Measurements from ENCODE around the gene HERPUD2. TPM values are rescaled to one million over a fixed set of nuclear protein-coding genes. Genes with fewer than 3 reads are reported as not detected.
"Not testable (repeated sequence)": the region's sequence is repeated elsewhere in the genome, so short reads cannot be mapped to it uniquely, and the experiment has no call there.

HERPUD2 gene
- total RNA-seq, 1 experiment from 2014 or later: 28.6 TPM

DNA sequence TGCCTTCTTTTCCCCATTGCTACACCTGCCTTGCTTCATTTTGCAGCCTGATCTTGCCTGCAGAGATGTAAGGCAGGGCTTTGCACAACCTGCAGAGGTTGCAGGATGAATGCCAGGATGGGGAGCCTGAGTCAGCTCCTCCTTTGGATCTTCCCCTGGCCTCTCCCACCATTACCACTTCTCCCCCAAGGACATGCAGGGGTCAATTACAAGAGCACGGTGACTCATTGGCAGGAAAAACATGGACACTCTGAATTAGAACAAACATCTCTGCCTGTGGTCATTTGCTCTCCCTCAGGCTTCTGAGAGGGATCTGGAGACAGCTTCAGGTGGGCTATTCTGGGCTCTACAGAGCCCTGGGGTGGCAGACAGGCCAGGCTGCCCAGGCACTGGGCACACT, 89.2 kb downstream of the HERPUD2 start:
- peak; percentile 88 for DNase-seq (ENCODE audit: low read depth)

DNA sequence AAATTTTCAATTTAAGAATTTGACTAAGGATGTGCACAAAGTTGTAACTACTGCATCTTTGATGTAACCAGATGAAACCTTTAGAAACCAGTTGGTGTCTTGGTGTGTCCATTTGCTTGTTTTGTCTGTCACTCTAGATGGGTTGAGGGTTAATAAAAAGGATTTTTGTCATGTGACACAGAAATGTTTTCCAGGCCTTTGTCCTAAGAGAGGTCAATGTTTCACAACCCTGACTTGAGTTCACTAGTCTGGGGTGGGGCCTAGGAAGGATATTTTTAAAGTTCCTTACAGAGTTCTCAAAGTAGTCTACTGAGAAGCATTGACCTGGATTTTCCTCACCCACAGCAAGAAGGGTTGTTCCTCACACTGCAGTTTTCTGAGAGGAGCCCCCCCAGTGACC, 90.3 kb downstream of the HERPUD2 start:
- peak; percentile 11 for DNase-seq (ENCODE audit: low read depth)

DNA sequence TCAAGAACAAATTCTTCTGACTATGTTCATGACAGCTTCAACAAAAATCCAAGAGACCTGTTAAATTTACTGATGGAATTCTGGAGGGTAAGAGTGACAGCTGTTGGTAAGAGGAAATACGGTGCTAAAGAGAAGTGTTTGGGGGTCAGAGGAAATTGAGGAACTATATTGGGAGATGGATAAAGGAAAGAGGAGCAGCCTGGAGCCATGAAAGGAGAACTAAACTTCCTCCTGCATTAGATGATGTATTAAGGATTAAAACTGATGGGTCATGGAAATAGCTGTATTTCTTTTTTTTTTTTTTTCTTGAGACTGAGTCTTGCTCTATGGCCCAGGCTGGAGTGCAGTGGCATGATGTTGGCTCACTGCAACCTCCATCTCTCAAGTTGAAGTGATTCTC, 95.3 kb downstream of the HERPUD2 start:
- no peak for DNase-seq (ENCODE audit: low read depth)

- DNase-seq (ENCODE audit: low read depth): no peak
These were observed 95.9 kb downstream of the HERPUD2 start for GRCh38 chr7:35599061-35599460.

DNA sequence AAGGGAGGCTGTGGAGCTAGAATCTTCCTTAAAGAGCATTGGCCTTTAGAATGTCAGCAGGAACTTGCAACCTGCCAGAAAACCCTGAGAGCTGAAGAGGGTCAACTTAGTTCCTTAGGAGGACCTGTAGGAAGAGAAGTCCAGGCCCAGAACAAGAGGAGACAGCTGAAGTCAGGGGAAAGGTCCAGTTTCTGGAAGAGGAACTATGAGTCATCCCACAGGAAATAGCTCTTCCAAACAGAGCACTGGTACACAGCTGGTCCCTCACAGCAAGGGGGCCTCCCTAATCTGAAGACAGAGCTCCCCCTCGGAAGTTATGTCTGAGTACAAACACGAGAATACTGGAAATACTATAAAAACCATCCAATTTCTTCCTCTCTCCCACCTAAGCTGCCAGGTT, 98.9 kb downstream of the HERPUD2 start:
- peak; percentile 94 for DNase-seq (ENCODE audit: low read depth)

DNA sequence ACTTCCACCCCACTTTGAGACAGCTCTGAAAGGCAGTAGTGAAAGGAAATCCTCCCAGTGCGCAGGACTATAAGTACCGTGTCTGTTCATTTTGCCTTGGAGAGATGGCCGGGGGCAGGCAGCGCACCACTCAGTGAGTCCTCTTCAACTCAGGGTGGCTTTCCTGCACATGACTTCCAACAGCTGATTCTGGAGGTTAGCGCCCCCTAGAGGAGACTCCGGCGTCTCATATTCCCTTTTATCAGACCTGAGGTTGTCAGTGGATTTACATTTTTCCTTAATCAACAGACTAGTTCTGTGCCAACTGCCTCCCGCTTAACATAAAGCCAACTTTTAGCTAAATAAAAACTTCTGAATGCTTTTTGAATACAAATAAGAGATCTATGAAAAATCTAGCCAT, 101.0 kb downstream of the HERPUD2 start:
- DNase-seq (ENCODE audit: low read depth): peak; percentile 30

- no peak for DNase-seq (ENCODE audit: low read depth)
These were observed 106.3 kb downstream of the HERPUD2 start for GRCh38 chr7:35588647-35589046.

- no peak for DNase-seq (ENCODE audit: low read depth)
These were observed 109.9 kb downstream of the HERPUD2 start for GRCh38 chr7:35584990-35585389.

DNA sequence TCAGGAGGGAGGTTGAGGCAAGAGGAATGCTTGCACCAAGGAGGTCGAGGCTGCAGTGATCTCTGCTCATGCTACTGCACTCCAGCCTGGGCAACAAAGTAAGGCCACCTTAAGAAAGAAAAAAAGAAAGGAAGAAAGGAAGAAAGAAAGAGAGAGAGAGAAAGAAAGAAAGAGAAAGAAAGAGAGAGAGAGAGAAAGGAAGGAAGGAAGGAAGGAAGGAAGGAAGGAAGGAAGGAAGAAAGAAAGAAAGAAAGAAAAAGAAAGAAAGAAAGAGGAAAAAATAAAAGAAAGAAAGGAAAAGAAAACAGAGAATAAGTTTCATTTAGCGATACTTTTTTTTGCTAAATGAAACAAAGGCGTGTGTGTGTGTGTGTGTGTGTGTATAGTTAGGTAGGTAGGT, 110.4 kb downstream of the HERPUD2 start:
- DNase-seq (ENCODE audit: low read depth): not testable (repeated sequence)

Other genes starting within 250 kb of the HERPUD2 start
- gene SEPTIN7, start 105.9 kb upstream of the HERPUD2 start, total RNA-seq (2014; rRNA removed): 486 and 502 TPM in 2 replicates